Stimulated activated naive CD4-positive, alpha-beta T cell (primary cell): ENCODE data around the gene PTCH2.
"Not testable (repeated sequence)": the region's sequence is repeated elsewhere in the genome, so short reads cannot be mapped to it uniquely, and the experiment has no call there.

Experiments
- DNase-seq, 6 experiments: peaks; one replicate each; lab custom pipeline; 2025; lab: John Stamatoyannopoulos, UW

The PTCH2 gene

GRCh38 chr1:44819196-44819607 lies 23.9 kb downstream of the PTCH2 start:
- no peak for DNase-seq

- DNase-seq, result no peak
These were observed 25.1 kb downstream of the PTCH2 start for GRCh38 chr1:44817771-44818495.

GRCh38 chr1:44817307-44817706 lies 25.7 kb downstream of the PTCH2 start:
- DNase-seq, result no peak

- not testable (repeated sequence) for DNase-seq
These were observed 27.1 kb downstream of the PTCH2 start for GRCh38 chr1:44815926-44816325.

- no peak for DNase-seq
These were observed 30.1 kb downstream of the PTCH2 start for GRCh38 chr1:44812822-44813543.

- no peak for DNase-seq
These were observed 31.8 kb downstream of the PTCH2 start for GRCh38 chr1:44811234-44811633.

GRCh38 chr1:44810762-44811105 lies 32.3 kb downstream of the PTCH2 start:
- not testable (repeated sequence) for DNase-seq

- DNase-seq, result peak in 1 of 6 experiments; percentile 32
These were observed 32.8 kb downstream of the PTCH2 start for GRCh38 chr1:44810101-44810761.

- peak; percentile 73 to 93 (median 86) for DNase-seq
These were observed 33.8 kb downstream of the PTCH2 start for GRCh38 chr1:44808938-44809917.

- peak in 4 of 6 experiments; percentile 46 to 75 (median 60) for DNase-seq
These were observed 34.8 kb downstream of the PTCH2 start, which contains the start of gene BTBD19 for GRCh38 chr1:44808063-44808937. BTBD19 (plus strand) TSS chr1:44808523; CDS start chr1:44808821, 298 bp downstream.

GRCh38 chr1:44807364-44808062 lies 35.5 kb downstream of the PTCH2 start:
- DNase-seq, result peak; percentile 87 to 96 (median 92)

- DNase-seq, result peak in 2 of 6 experiments; percentile 54 to 65
These were observed 36.2 kb downstream of the PTCH2 start, which contains the start of gene DYNLT4 for GRCh38 chr1:44806704-44807363. DYNLT4 (minus strand) TSS chr1:44807351; CDS start chr1:44806668, 683 bp downstream.

GRCh38 chr1:44806025-44806703 lies 36.9 kb downstream of the PTCH2 start:
- peak in 4 of 6 experiments; percentile 27 to 54 (median 37) for DNase-seq

GRCh38 chr1:44805311-44806024 lies 37.6 kb downstream of the PTCH2 start:
- peak in 2 of 6 experiments; percentile 33 to 44 for DNase-seq

- no peak for DNase-seq
These were observed 39.5 kb downstream of the PTCH2 start for GRCh38 chr1:44803312-44804095.

GRCh38 chr1:44803062-44803311 lies 40.1 kb downstream of the PTCH2 start:
- no peak for DNase-seq

GRCh38 chr1:44802306-44803061 lies 40.6 kb downstream of the PTCH2 start:
- no peak for DNase-seq
